Measurements from ENCODE around the gene RGS17.

RGS17 gene

GRCh38 chr6:152976749-152977148 lies 154.3 kb downstream of the RGS17 start:
- no peak for ATAC-seq
- TF ChIP-seq ZNF565 (CRISPR knock-in tag; conservative IDR thresholded peaks at IDR 0.05; ENCODE audit: low read depth) = no peak
- TF ChIP-seq ZFP30 (CRISPR knock-in tag; IDR thresholded peaks at IDR 0.05) = no peak
- no peak for TF ChIP-seq ZC3H10 (CRISPR knock-in tag; IDR thresholded peaks at IDR 0.05)
- TF ChIP-seq SNAI2 (CRISPR knock-in tag; IDR thresholded peaks at IDR 0.05) = no peak
- no peak for TF ChIP-seq ZNF70 (CRISPR knock-in tag; IDR thresholded peaks at IDR 0.05)
- TF ChIP-seq PPARA (CRISPR knock-in tag; IDR thresholded peaks at IDR 0.05; ENCODE audit: borderline replicate concordance) = no peak
- TF ChIP-seq POU6F1 (CRISPR knock-in tag; IDR thresholded peaks at IDR 0.05; ENCODE audit: borderline replicate concordance, low read depth) = no peak
- no peak for TF ChIP-seq TOX (CRISPR knock-in tag; IDR thresholded peaks at IDR 0.05; ENCODE audit: borderline replicate concordance)
- TF ChIP-seq OSR1 (CRISPR knock-in tag; IDR thresholded peaks at IDR 0.05) = no peak
- no peak for TF ChIP-seq GLIS3 (CRISPR knock-in tag; IDR thresholded peaks at IDR 0.05)
- TF ChIP-seq RARB (CRISPR knock-in tag; IDR thresholded peaks at IDR 0.05) = no peak
- TF ChIP-seq TSHZ2 (CRISPR knock-in tag; IDR thresholded peaks at IDR 0.05) = no peak
- no peak for TF ChIP-seq ARNTL (CRISPR knock-in tag; IDR thresholded peaks at IDR 0.05; ENCODE audit: borderline replicate concordance, low read depth)

- TF ChIP-seq, protein P1, sequence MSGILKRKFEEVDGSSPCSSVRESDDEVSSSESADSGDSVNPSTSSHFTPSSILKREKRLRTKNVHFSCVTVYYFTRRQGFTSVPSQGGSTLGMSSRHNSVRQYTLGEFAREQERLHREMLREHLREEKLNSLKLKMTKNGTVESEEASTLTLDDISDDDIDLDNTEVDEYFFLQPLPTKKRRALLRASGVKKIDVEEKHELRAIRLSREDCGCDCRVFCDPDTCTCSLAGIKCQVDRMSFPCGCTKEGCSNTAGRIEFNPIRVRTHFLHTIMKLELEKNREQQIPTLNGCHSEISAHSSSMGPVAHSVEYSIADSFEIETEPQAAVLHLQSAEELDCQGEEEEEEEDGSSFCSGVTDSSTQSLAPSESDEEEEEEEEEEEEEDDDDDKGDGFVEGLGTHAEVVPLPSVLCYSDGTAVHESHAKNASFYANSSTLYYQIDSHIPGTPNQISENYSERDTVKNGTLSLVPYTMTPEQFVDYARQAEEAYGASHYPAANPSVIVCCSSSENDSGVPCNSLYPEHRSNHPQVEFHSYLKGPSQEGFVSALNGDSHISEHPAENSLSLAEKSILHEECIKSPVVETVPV (CRISPR knock-in tag; IDR thresholded peaks at IDR 0.05) = no peak
- TF ChIP-seq, protein P2, sequence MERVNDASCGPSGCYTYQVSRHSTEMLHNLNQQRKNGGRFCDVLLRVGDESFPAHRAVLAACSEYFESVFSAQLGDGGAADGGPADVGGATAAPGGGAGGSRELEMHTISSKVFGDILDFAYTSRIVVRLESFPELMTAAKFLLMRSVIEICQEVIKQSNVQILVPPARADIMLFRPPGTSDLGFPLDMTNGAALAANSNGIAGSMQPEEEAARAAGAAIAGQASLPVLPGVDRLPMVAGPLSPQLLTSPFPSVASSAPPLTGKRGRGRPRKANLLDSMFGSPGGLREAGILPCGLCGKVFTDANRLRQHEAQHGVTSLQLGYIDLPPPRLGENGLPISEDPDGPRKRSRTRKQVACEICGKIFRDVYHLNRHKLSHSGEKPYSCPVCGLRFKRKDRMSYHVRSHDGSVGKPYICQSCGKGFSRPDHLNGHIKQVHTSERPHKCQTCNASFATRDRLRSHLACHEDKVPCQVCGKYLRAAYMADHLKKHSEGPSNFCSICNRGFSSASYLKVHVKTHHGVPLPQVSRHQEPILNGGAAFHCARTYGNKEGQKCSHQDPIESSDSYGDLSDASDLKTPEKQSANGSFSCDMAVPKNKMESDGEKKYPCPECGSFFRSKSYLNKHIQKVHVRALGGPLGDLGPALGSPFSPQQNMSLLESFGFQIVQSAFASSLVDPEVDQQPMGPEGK (CRISPR knock-in tag; IDR thresholded peaks at IDR 0.05; ENCODE audit: borderline replicate concordance) = no peak
- TF ChIP-seq ZNF70 (CRISPR knock-in tag; IDR thresholded peaks at IDR 0.05) = no peak
- ATAC-seq = no peak
Measured at GRCh38 chr6:152975204-152975915, 155.7 kb downstream of the RGS17 start.

DNA sequence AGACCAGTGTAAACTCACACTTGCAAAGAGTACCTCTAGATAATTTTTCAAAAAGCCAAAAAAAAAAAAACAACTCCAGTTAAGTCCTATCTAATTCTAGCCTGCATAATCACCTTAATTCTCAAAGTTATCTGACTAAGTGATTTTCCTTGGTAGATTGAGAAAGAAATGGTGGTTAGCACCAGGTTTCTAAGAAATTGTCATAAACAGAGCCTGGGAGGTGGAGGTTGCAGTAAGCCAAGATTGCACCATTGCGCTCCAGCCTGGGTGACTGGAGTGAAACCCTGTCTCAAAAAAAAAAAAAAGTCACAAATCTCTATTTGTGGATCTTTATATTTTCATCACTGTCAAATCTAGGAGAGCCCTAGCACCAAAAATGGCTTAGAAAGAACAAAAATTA lies 157.2 kb downstream of the RGS17 start:
- TF ChIP-seq ZC3H10 (CRISPR knock-in tag; IDR thresholded peaks at IDR 0.05) (no peak), ZFP30 (CRISPR knock-in tag; IDR thresholded peaks at IDR 0.05) (no peak), TSHZ2 (CRISPR knock-in tag; IDR thresholded peaks at IDR 0.05) (no peak), ESRRG (CRISPR knock-in tag; IDR thresholded peaks at IDR 0.05) (no peak), GLIS3 (CRISPR knock-in tag; IDR thresholded peaks at IDR 0.05) (no peak), POU6F1 (CRISPR knock-in tag; IDR thresholded peaks at IDR 0.05; ENCODE audit: borderline replicate concordance, low read depth) (no peak), ARNTL (CRISPR knock-in tag; IDR thresholded peaks at IDR 0.05; ENCODE audit: borderline replicate concordance, low read depth) (no peak), PPARA (CRISPR knock-in tag; IDR thresholded peaks at IDR 0.05; ENCODE audit: borderline replicate concordance) (no peak), OSR1 (CRISPR knock-in tag; IDR thresholded peaks at IDR 0.05) (no peak), CREB5 (CRISPR knock-in tag; IDR thresholded peaks at IDR 0.05; ENCODE audit: low read depth) (no peak), TCF4 (CRISPR knock-in tag; IDR thresholded peaks at IDR 0.05; ENCODE audit: borderline replicate concordance) (no peak), SNAI2 (CRISPR knock-in tag; IDR thresholded peaks at IDR 0.05) (no peak), CSDC2 (CRISPR knock-in tag; IDR thresholded peaks at IDR 0.05) (no peak), ZNF565 (CRISPR knock-in tag; conservative IDR thresholded peaks at IDR 0.05; ENCODE audit: low read depth) (no peak), ZNF70 (CRISPR knock-in tag; IDR thresholded peaks at IDR 0.05) (no peak)
- ATAC-seq = no peak

Data from SK-N-SH treated with all-trans-retinoic acid at 6 μM for 48 hours (cell line).